ENCODE measurements around the gene RNFT2. TPM values are rescaled to one million over a fixed set of nuclear protein-coding genes. Genes with fewer than 3 reads are reported as not detected.

Gene RNFT2
- total and polyA plus RNA-seq, 12 donors = 0.46 to 2.2 (median 1.6) TPM

DNA sequence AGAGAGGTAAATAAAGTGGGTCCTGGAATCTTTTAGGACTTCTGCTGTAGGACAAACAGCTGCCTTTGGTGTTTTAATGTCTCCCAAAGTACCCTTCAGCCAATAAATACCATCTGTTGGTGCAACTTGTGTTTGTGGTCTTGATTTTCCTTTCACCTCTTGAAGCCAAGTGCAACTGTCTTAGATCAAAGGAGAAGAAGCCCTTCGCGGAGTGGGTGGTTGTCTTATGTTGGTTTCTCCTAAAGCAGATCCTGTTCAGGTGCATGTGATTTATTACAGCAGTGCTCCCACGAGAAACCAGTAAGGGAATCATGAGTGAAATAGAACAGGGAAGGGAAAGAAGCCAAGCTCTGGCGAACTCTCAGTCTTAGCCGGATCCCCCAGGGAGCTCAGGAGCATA is 115.4 kb downstream of the RNFT2 start:
- no peaks in the 10 kb centered on the region for H3K4me1 ChIP-seq
- no peak for DNase-seq
- intact Hi-C loops (cut with DNase I) = no loop called here
- H3K27me3 ChIP-seq = peaks cover 0 to 30% (median 5%) of the 10 kb centered on the region in 7 donors
- WGBS, 2 donors = 73 to 83% methylated on average over 5 of the region's 5 CpGs
- H3K4me3 ChIP-seq = no peak overlapping the region
- no peak overlapping the region for H3K27ac ChIP-seq
- H3K9me3 ChIP-seq = no peaks in the 10 kb centered on the region
- TF ChIP-seq CTCF (IDR thresholded peaks at IDR 0.05) = no peak
- ATAC-seq = no peak
- H3K36me3 ChIP-seq = no peaks in the 10 kb centered on the region

DNA sequence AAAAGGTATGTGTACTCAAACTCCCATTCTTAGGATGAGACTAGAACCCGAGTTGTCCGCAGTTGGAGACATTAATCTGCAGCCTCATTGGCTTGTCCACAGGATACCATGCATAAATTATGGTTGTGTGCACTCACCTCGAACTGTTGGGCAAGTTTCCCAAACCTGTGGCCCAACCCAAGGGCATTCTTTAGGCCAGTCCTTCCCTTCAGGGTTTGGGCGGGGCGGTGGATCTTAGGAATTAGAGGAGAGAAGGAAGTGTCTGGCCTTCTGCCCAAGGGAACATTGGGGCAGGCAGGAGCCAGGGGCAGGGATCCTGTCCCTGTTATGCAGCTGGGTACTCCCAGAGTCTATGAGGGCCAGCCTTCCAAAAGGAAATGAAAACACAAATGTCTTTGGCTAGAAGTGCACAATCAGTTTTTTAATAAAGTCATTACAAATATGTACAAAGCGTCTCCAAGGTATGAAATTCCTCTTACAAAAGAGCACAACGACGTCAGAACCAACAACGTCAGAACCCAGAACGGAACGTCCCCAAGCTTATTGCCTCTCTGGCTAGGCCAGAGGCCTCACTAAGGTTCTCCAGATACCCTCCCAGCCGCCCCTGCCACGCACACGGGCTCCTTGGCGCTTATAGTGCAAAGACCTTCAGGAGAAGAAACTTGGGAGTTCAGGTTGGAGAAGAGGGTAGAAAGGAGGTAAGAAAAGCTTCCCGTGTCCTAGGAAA is 117.8 kb downstream of the RNFT2 start:
- Histone ChIP-seq H3K27ac (no peak overlapping the region), H3K4me3 (no peak overlapping the region), H3K9me3 (no peaks in the 10 kb centered on the region), H3K36me3 (no peaks in the 10 kb centered on the region), H3K4me1 (peaks cover 0 to 20% (median 4%) of the 10 kb centered on the region in 9 donors), H3K27me3 (peaks cover 0 to 32% (median 5%) of the 10 kb centered on the region in 7 donors)
- DNase-seq (no peak), ATAC-seq (no peak)
- intact Hi-C loops (cut with DNase I) = no loop called here
- no peak for TF ChIP-seq CTCF (IDR thresholded peaks at IDR 0.05)
- 88 to 90% methylated on average over 16 of the region's 16 CpGs for WGBS, 2 donors

DNA sequence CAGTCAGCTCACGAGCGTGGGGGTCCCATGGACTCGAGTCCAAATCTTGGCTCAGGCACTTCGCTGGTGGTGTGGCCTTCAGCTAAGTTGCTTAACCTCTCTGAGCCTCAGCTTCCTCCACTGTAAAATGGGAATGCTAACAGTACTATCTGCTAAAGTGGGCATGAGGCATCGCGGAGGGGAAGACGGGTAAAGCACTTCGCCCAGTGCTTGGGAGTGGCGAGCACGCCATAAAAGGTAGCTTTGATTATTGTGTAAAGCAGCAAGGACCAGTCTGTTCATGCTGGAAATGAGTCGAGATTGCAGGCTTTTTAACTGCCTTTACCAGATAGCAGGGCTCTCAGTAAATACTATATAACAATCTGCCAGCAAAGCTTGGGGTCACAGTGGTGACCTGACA is 118.6 kb downstream of the RNFT2 start:
- 88 to 89% methylated on average over 11 of the region's 11 CpGs for WGBS, 2 donors
- intact Hi-C loops (cut with DNase I) = no loop called here
- H3K27me3 ChIP-seq = peaks cover 0 to 32% (median 5%) of the 10 kb centered on the region in 7 donors
- ATAC-seq (no peak), DNase-seq (no peak)
- no peak overlapping the region for H3K4me3 ChIP-seq
- peaks cover 0 to 24% (median 4%) of the 10 kb centered on the region in 9 donors for H3K4me1 ChIP-seq
- no peaks in the 10 kb centered on the region for H3K36me3 ChIP-seq
- no peak overlapping the region for H3K27ac ChIP-seq
- TF ChIP-seq CTCF (IDR thresholded peaks at IDR 0.05) = no peak
- H3K9me3 ChIP-seq = no peaks in the 10 kb centered on the region

DNA sequence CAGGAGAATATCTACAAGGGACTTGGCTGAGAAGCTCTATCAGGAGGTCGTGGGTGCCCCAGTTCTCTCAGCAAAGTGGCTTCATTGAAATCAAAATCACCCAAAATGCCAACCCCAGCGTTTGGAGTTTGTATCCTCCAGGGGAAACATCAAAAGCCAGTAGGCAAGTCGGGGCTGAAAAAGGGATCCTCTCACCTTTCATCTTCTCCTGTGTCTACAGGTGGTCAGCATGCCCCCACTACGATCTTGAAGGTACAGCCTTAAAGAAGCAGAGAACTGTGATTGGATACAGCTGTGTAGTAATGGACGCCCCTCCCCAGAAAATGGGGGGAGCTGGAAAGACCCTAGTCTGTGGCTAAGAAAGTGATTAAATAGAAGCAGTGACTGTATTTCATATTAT is 121.0 kb downstream of the RNFT2 start:
- Histone ChIP-seq H3K27me3 (peaks cover 0 to 27% (median 2%) of the 10 kb centered on the region in 7 donors), H3K4me3 (no peak overlapping the region), H3K27ac (no peak overlapping the region), H3K36me3 (no peaks in the 10 kb centered on the region), H3K9me3 (no peaks in the 10 kb centered on the region), H3K4me1 (peaks cover 0 to 26% (median 4%) of the 10 kb centered on the region in 9 donors)
- WGBS, 2 donors = 53 to 57% methylated on average over 5 of the region's 5 CpGs
- no peak for ATAC-seq
- intact Hi-C loops (cut with DNase I) = no loop called here
- no peak for DNase-seq
- TF ChIP-seq CTCF (IDR thresholded peaks at IDR 0.05) = no peak

Data from heart right ventricle (tissue), 16 donors.